IMR-90 (cell line): ENCODE measurements around the gene RPUSD2. TPM values are rescaled to one million over a fixed set of nuclear protein-coding genes. Genes with fewer than 3 reads are reported as not detected.
A peak's percentile ranks its signal among the peaks of the same experiment; 100 is the strongest.

ENCODE experiments used
- ATAC-seq: fragments of 200-7000 bp; cut with Tn5 transposase; 2 replicates; pipeline ENCODE4 v1.9.1; 2020; ENCODE audit warnings: low read depth, mild to moderate bottlenecking, moderate library complexity
- BruUV-seq: library from RNA; stranded (reverse); fragments of 400-500 nt; replicated peaks from 2 replicates; lab custom pipeline; 2021; lab: Mats Ljungman, UMichigan
- CTCF ChIA-PET: fragments of 300-600 bp; formaldehyde crosslinking; extraction: SDS; loops from one replicate; lab custom pipeline; 2021; ENCODE audit warnings: antibody characterized with exemption; lab: Yijun Ruan, JAX
- POLR2A ChIA-PET: fragments of 300-600 bp; sonication (Branson Sonifier 250); formaldehyde crosslinking; loops from one replicate; lab custom pipeline; 2022; ENCODE audit warnings: antibody characterized with exemption; ENCODE audit not compliant: unreplicated experiment; lab: Charles Lee
- DNase-seq: peaks from one replicate; pipeline ENCODE4 v3.0.0; 2013
- H2AFZ ChIP-seq: replicated peaks from 2 replicates; pipeline ENCODE3; 2013; ENCODE audit warnings: low read length, mild to moderate bottlenecking; ENCODE audit not compliant: poor library complexity
- H2AK5ac ChIP-seq: 2 replicates; pipeline ENCODE4 v1.6.1; 2013; ENCODE audit warnings: low read depth, low read length, inconsistent platforms
- H2AK9ac ChIP-seq: replicated peaks from 2 replicates; pipeline ENCODE3; 2013; ENCODE audit warnings: mild to moderate bottlenecking, low read depth, low read length, moderate library complexity; ENCODE audit not compliant: poor library complexity
- H2BK120ac ChIP-seq: 2 replicates; pipeline ENCODE4 v1.6.1; 2013; ENCODE audit warnings: low read depth, low read length, inconsistent platforms
- H2BK15ac ChIP-seq: 3 replicates; pipeline ENCODE4 v1.6.1; 2013; ENCODE audit warnings: low read depth, low read length, inconsistent platforms
- H2BK20ac ChIP-seq: 2 replicates; pipeline ENCODE4 v1.6.1; 2013; ENCODE audit warnings: low read depth, mild to moderate bottlenecking, inconsistent platforms, low read length, moderate library complexity
- H2BK5ac ChIP-seq: 2 replicates; pipeline ENCODE4 v1.6.1; 2013; ENCODE audit warnings: mild to moderate bottlenecking, low read depth, low read length, inconsistent platforms; ENCODE audit not compliant: poor library complexity, severe bottlenecking
- H3K14ac ChIP-seq: replicated peaks from 2 replicates; pipeline ENCODE4 v1.6.1; 2013; ENCODE audit warnings: low read depth, low read length, inconsistent platforms
- H3K18ac ChIP-seq: 2 replicates; pipeline ENCODE4 v1.6.1; 2013; ENCODE audit warnings: low read depth, low read length, control low read depth
- H3K23ac ChIP-seq: 2 replicates; pipeline ENCODE4 v1.6.1; 2013; ENCODE audit warnings: low read depth, low read length, inconsistent platforms
- H3K27ac ChIP-seq: 2 replicates; pipeline ENCODE4 v1.5.1; 2013; ENCODE audit warnings: mild to moderate bottlenecking, control low read depth, low read length; ENCODE audit not compliant: insufficient read depth
- H3K27me3 ChIP-seq: 2 replicates; pipeline ENCODE4 v1.6.1; 2013; ENCODE audit warnings: low read length; ENCODE audit not compliant: control insufficient read depth, insufficient read depth
- H3K36me3 ChIP-seq: 2 replicates; pipeline ENCODE4 v1.6.1; 2013; ENCODE audit warnings: low read length, mixed read lengths; ENCODE audit not compliant: control insufficient read depth, insufficient read depth
- H3K4ac ChIP-seq: 2 replicates; pipeline ENCODE4 v1.6.1; 2013; ENCODE audit warnings: low read depth, low read length, inconsistent platforms
- H3K4me1 ChIP-seq: 2 replicates; pipeline ENCODE4 v1.6.1; 2013; ENCODE audit warnings: low read length, mixed read lengths; ENCODE audit not compliant: control insufficient read depth, insufficient read depth
- H3K4me2 ChIP-seq: 2 replicates; pipeline ENCODE4 v1.6.1; 2013; ENCODE audit warnings: low read depth, mild to moderate bottlenecking, control low read depth, low read length, moderate library complexity
- H3K4me3 ChIP-seq: 2 replicates; pipeline ENCODE4 v1.5.1; 2013; ENCODE audit warnings: low read depth, mild to moderate bottlenecking, control low read depth, low read length, moderate library complexity; ENCODE audit not compliant: insufficient read depth
- H3K56ac ChIP-seq: 2 replicates; pipeline ENCODE4 v1.6.1; 2013; ENCODE audit warnings: low read length, inconsistent platforms; ENCODE audit not compliant: insufficient read depth; ENCODE audit errors: extremely low read depth
- H3K79me1 ChIP-seq, 2 experiments: 2 replicates each; pipeline ENCODE4 v1.6.1; 2013; ENCODE audit warnings: low read length in 2 of 2, inconsistent platforms in 1 of 2, low read depth in 1 of 2
- H3K9ac ChIP-seq: 2 replicates; pipeline ENCODE4 v1.6.1; 2013; ENCODE audit warnings: low read depth, low read length, control low read depth
- H3K9me1 ChIP-seq: 2 replicates; pipeline ENCODE4 v1.6.1; 2013; ENCODE audit warnings: low read length, inconsistent platforms; ENCODE audit not compliant: insufficient read depth
- H3K9me3 ChIP-seq: 2 replicates; pipeline ENCODE4 v1.6.1; 2013; ENCODE audit warnings: low read length; ENCODE audit not compliant: control insufficient read depth, insufficient read depth
- H4K20me1 ChIP-seq: 2 replicates; pipeline ENCODE4 v1.6.1; 2013; ENCODE audit warnings: low read length, inconsistent platforms; ENCODE audit not compliant: insufficient read depth
- H4K5ac ChIP-seq: 2 replicates; pipeline ENCODE4 v1.6.1; 2013; ENCODE audit warnings: mild to moderate bottlenecking, low read depth, low read length, control low read depth
- H4K8ac ChIP-seq, 2 experiments: 2 replicates each; pipeline ENCODE4 v1.6.1; 2013; ENCODE audit warnings: low read depth in 2 of 2, low read length in 2 of 2, control low read depth in 1 of 2, inconsistent platforms in 1 of 2
- H4K91ac ChIP-seq: 2 replicates; pipeline ENCODE4 v1.6.1; 2013; ENCODE audit warnings: low read depth, low read length, inconsistent platforms; ENCODE audit not compliant: insufficient read depth
- BHLHE40 ChIP-seq: fragments of 150-350 bp; IDR thresholded peaks from 2 replicates; pipeline ENCODE4 v1.6.1; 2016; ENCODE audit warnings: mild to moderate bottlenecking, low read depth, low read length
- CEBPB ChIP-seq: IDR thresholded peaks from 2 replicates; pipeline ENCODE4 v1.6.1; 2012; ENCODE audit warnings: low read depth, low read length, improper control_type of control experiment
- CHD1 ChIP-seq: IDR thresholded peaks from 2 replicates; pipeline ENCODE4 v1.6.1; 2012; ENCODE audit warnings: low read depth, low read length, improper control_type of control experiment
- CTCF ChIP-seq: conservative IDR thresholded peaks from 2 replicates; pipeline ENCODE4 v1.5.1; 2012; ENCODE audit warnings: mild to moderate bottlenecking, low read depth, low read length, improper control_type of control experiment
- RCOR1 ChIP-seq: IDR thresholded peaks from 2 replicates; pipeline ENCODE4 v1.6.1; 2012; ENCODE audit warnings: mild to moderate bottlenecking, low read length, improper control_type of control experiment; ENCODE audit not compliant: insufficient replicate concordance
- RFX5 ChIP-seq: IDR thresholded peaks from 2 replicates; pipeline ENCODE4 v1.8.0; 2012; ENCODE audit warnings: low read depth, mild to moderate bottlenecking, low read length, moderate library complexity
- SMC3 ChIP-seq: fragments of 150-350 bp; IDR thresholded peaks from 2 replicates; pipeline ENCODE4 v1.6.1; 2016; ENCODE audit warnings: low read depth, mild to moderate bottlenecking, antibody characterized with exemption, low read length, moderate library complexity
- USF2 ChIP-seq: fragments of 150-350 bp; IDR thresholded peaks from 2 replicates; pipeline ENCODE4 v1.6.1; 2017; ENCODE audit warnings: mild to moderate bottlenecking, antibody characterized with exemption, low read length, low read depth
- WGBS, 2 experiments: methylation state at CpG; one replicate each; pipeline versions ENCODE4 v1.1.5 to v1.1.7; 2013; ENCODE audit warnings: missing lambda C conversion rate in 2 of 2; ENCODE audit not compliant: insufficient read length in 1 of 2; ENCODE audit errors: extremely low coverage in 2 of 2; 5-methylcytosine and 5-hydroxymethylcytosine counted together
- dilution Hi-C: fragments of 300-500 bp; cut with HindIII; formaldehyde crosslinking; loops from one replicate; pipeline ENCODE4 v1.14.3; 2018; ENCODE audit warnings: low sequenced_read_pairs; ENCODE audit not compliant: unreplicated experiment
- in situ Hi-C: fragments of 300-500 bp; cut with MboI; formaldehyde crosslinking; loops from 3 replicates; pipeline ENCODE4 v1.14.3; 2019; ENCODE audit warnings: low sequenced_read_pairs, inconsistent platforms, mixed read lengths
- intact Hi-C: fragments of 100-400 bp; cut with micrococcal nuclease; formaldehyde crosslinking; loops from 2 replicates; pipeline ENCODE4 v1.10.0; 2022
- polyA plus RNA-seq, 3 experiments: library from polyadenylated mRNA; depleted of rRNA; stranded (reverse); fragments of >200 nt; gene quantifications; 2 replicates each; pipeline ENCODE4 v1.2.3, GENCODE V29; 2012; ENCODE audit warnings: low replicate concordance in 1 of 3
- total RNA-seq: library from RNA; depleted of rRNA; stranded (reverse); fragments of >200 nt; gene quantifications from 2 replicates; pipeline ENCODE4 v1.2.3, GENCODE V29; 2012

Gene RPUSD2
- total and polyA plus RNA-seq, 2 of the 4 experiments (the other 2 are of a cell fraction), result 7.4 to 13.4 TPM

- peak; percentile 86 for TF ChIP-seq BHLHE40
Observed at GRCh38 chr15:40564591-40565332, 4.3 kb upstream of the RPUSD2 start, which contains the start of gene CCDC32 (continued).

DNA sequence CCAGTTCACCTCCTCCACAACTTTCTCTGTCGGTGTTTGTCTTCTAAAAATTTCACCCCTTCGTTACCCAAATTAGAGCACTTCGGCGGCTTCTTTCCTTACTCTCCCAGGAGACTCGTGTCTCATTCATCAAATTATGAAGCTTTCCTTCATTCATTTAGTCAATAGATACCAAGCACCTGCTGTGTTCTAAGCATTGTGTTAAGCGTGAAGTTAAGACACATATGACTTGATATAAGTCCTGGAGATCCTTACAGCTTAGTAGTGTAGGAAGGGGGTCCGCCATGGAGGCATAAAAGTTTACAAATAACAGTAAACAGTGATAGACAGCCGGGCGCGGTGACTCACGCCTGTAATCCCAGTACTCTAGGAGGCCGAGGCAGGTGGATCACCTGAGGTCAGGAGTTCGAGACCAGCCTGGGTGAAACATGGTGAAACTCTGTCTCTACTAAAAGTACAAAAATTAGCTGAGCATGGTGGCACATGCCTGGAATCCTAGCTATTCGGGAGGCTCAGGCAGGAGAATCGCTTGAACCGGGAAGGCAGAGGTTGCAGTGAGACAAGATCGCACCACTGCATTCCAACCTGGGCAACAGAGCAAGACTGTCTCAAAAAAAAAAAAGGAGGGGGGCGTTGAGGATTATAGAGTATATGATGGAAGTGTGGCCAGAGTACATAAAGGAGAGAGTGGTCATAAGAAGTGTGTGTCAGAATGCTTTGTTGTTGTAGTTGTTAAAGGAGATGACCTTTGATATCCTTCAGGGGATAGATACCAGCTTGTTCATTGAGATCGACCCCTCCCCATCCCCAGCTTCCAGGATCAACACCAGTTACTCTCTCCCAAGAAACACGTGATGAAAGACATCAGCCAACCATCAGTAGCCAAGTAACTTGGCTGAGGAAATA lies 3.5 kb upstream of the RPUSD2 start:
- peak overlapping the region; percentile 83 for H3K4me2 ChIP-seq
- peak overlapping the region; percentile 97 for H2AFZ ChIP-seq
- no peak overlapping the region for H3K4ac ChIP-seq
- no peaks in the 10 kb centered on the region for H3K9me1 ChIP-seq
- no peak overlapping the region for H3K23ac ChIP-seq
- no peaks in the 10 kb centered on the region for H3K27me3 ChIP-seq
- H2BK15ac ChIP-seq, result no peak overlapping the region
- H2BK120ac ChIP-seq, result no peak overlapping the region
- 60% methylated on average over 7 of the region's 20 CpGs; no CpG with 5 or more reads in 1 of the 2 experiments for WGBS, 2 experiments
- H4K91ac ChIP-seq, result no peak overlapping the region
- no peak overlapping the region for H3K27ac ChIP-seq
- peak overlapping the region; percentile 65; the same call in 1 of the 2 replicates for H4K5ac ChIP-seq
- H3K9ac ChIP-seq, result 0 out of 2 replicates have a peak overlapping the region, but pooled peaks have one; percentile 20
- H2BK20ac ChIP-seq, result no peak overlapping the region
- H3K79me1 ChIP-seq, result peaks cover 18 to 38% of the 10 kb centered on the region in 2 experiments
- CTCF ChIA-PET, result interaction anchor here (0.6 to 1.7 kb wide), 4 partner anchors 24 to 329 kb away, joined by 3 to 6 read pairs (median 3); no protein-coding TSS in a partner anchor
- no peak overlapping the region for H2AK5ac ChIP-seq
- no peaks in the 10 kb centered on the region; the same call in 1 of the 2 replicates for H3K4me1 ChIP-seq
- dilution Hi-C loops (no loop called here), in situ Hi-C loops (no loop called here), intact Hi-C loops (no loop called here)
- peaks cover 2% of the 10 kb centered on the region; the same call in 1 of the 2 replicates for H3K36me3 ChIP-seq
- H3K4me3 ChIP-seq, result peak overlapping the region; percentile 34; the same call in 1 of the 2 replicates
- no peak overlapping the region for H3K14ac ChIP-seq
- no peak for ATAC-seq
- POLR2A ChIA-PET, result no interaction called here
- no peak for DNase-seq
- H3K9me3 ChIP-seq, result no peaks in the 10 kb centered on the region
- no peak overlapping the region for H3K56ac ChIP-seq
- peak overlapping the region in 1 of 2 experiments; percentile 94; a peak in 2 of 4 replicates for H4K8ac ChIP-seq
- H4K20me1 ChIP-seq, result no peaks in the 10 kb centered on the region
- H3K18ac ChIP-seq, result no peak overlapping the region
- peak overlapping the region; percentile 7 for H2AK9ac ChIP-seq
- no peak for TF ChIP-seq SMC3
- TF ChIP-seq CEBPB, result no peak
- TF ChIP-seq USF2, result no peak
- no peak for TF ChIP-seq RFX5
- TF ChIP-seq CTCF, result no peak
- TF ChIP-seq RCOR1, result no peak
- TF ChIP-seq BHLHE40, result no peak
- TF ChIP-seq CHD1, result no peak
- no TSS peak for BruUV-seq
- H2BK5ac ChIP-seq, result no peak overlapping the region
